GM12873 (cell line): ENCODE results near the gene KIAA1217.

ENCODE experiments used
- TF ChIP-seq, protein P1 (sequence below): IDR thresholded peaks from 2 replicates; pipeline ENCODE4 v1.5.1; 2012; ENCODE audit warnings: low read depth, mild to moderate bottlenecking, moderate library complexity, low read length, control low read depth; ENCODE audit not compliant: insufficient read depth; ENCODE audit errors: missing control alignments

The KIAA1217 gene

DNA sequence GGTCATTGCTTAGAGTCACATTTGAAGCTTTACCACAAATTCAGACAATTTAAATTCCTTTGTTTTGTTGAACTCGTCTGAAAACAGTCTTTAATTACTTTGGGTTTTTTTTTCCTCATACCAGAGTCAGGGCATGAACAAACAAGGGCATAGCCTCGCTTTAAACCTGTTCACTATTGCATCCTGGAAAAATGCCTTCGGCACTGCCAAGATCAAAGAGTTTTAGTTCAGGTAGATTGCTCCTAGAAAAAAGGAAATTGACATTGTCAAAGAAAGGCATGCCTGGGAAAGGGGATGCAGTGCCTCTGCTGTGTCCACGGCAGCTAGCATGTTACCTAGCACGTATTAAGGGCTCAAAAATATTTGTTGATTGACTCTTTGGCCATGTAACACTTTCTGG, 279.7 kb downstream of the KIAA1217 start:
- TF ChIP-seq, protein P1, sequence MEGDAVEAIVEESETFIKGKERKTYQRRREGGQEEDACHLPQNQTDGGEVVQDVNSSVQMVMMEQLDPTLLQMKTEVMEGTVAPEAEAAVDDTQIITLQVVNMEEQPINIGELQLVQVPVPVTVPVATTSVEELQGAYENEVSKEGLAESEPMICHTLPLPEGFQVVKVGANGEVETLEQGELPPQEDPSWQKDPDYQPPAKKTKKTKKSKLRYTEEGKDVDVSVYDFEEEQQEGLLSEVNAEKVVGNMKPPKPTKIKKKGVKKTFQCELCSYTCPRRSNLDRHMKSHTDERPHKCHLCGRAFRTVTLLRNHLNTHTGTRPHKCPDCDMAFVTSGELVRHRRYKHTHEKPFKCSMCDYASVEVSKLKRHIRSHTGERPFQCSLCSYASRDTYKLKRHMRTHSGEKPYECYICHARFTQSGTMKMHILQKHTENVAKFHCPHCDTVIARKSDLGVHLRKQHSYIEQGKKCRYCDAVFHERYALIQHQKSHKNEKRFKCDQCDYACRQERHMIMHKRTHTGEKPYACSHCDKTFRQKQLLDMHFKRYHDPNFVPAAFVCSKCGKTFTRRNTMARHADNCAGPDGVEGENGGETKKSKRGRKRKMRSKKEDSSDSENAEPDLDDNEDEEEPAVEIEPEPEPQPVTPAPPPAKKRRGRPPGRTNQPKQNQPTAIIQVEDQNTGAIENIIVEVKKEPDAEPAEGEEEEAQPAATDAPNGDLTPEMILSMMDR = no peak

DNA sequence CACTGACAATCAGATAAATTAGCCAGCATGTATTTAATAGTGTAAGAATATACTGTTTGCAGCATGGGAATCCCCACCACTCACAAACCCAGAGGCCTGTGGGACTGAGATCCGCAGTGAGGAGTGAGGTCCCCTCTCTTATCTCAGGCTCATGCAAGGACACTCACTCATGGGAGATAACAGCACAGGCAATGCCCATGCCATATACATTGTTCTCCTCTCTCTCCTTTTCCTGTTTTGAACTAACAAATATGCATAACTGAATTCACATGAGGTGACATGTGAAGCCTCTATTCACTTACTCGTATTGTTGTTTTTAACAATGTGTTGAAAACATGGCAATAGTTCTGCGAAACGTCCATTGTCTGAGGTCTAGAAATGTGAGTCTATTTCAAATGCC, 284.2 kb downstream of the KIAA1217 start:
- TF ChIP-seq, protein P1 = no peak

DNA sequence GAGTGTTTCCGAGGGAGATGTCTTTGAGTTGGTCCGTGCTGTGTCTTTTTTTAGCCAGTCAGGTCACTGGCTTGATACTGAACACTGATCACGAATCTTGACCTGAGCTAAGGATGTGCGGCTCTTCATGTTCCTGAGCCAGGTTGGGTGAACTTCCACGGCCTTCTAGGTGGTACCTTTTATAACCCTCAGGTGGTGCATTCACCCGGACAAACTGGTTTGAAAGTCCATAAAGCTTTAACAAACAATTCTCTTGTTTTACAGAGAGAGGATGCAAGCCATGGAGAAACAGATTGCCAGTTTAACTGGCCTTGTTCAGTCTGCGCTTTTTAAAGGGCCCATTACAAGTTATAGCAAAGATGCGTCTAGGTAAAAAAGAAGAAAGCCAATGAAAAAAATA, 285.3 kb downstream of the KIAA1217 start:
- TF ChIP-seq, protein P1 = no peak

DNA sequence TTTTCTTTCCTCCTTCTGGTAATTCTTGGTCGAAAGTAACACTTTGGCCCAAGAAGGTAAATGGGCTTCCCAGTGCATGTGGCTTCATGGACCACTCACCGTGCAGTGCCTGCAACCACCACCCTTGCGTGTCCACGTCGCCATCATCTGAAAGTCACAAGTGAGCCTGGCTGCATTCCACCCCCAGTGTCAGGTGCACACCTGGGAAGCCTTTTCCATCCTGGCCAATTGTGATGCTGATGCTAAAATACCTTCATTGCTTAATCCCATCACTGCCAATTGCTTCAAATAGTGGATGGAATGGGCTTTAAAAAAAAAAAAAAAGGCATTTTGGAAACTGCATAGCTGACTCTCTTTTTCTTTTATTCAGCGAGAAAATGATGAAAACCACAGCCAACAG, 285.8 kb downstream of the KIAA1217 start:
- TF ChIP-seq, protein P1 = no peak

DNA sequence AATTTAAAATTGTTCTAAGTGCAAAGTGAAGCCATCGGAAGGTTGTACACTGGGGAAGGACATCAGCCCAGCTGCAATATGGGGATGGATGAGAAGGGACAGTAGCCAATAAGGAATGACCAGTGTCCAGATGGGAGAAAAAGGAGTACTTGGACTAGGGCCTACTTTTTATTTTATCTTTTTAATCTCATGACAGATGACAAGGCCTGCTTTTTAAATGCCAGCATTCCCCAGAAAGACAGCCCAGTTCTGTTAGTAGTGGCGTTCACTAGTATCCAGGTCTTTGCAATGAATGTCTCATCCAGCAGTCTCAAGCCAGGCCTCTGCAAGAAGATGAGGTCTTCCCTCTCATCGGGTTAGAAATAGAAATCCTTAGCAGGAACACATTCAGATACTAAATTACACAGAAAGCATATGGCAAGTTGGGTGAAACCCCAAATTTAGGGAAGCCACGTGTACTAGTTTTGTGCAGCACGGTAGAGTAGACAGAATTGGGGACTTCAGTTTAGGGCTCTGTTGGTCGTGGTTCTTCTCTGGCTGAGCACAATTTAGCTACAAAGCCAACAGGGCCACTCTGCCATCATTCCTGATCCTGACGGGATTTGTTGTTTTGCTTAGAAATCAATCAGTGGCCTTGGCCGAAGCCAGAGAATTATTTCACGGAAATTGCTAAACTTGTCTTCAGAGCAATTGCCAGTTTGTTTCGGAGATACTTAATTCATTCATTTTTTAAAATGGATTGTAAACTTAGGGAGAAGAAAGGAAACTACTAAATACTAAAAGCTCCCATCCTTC, 286.9 kb downstream of the KIAA1217 start:
- TF ChIP-seq, protein P1 = no peak

DNA sequence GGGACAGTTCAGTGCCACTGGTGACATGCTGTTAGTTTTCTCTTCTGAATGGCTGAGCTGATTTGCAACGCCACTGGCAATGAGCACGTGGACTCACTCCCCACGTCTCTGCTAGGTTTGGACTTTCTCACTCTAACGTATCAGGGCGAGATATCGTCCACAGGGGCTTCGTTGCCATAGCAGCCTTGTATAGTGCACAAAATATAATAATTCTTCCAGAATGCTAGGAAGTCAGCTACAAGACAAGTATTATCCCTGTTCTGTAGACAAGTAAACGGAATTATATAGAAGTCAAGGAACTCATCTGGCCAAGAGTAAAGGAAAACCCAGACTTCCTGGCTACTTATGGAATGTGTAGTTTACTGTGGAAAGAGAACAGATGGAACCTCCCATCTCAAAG, 288.0 kb downstream of the KIAA1217 start:
- TF ChIP-seq, protein P1 = no peak

DNA sequence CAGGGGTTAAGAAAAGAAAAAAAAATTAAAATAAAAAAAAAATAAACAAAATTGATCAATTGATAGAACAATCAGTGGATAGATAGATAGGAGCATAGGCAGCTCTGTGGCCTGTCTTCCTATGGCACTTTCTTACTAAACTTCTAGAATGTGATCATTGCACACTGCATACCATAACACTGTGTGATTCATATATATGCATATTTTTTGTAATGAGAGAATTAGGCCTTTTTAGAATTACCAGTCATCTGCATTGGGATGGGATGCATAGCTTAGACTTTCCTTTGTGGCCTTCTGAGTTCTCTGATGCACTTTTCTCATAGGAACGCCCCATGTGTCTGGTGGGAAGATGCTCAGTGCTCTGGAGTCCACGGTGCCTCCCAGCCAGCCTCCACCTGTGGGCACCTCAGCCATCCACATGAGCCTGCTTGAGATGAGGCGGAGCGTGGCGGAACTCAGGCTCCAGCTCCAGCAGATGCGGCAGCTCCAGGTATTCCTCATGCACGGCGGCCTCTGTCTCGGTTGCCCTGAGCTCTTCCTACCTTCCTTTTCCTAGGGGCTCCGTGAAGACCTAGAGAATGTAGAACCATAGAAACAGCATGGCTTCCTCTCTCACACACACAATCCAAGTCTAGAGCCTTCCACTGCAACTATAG, 292.2 kb downstream of the KIAA1217 start:
- TF ChIP-seq, protein P1 = no peak
